Limb (tissue), 2 donors: ENCODE results near the gene CAMKK2.
"Not testable (repeated sequence)": the region's sequence is repeated elsewhere in the genome, so short reads cannot be mapped to it uniquely, and the experiment has no call there.

Experiments used
- DNase-seq, 2 donors: peaks; one replicate each; pipeline ENCODE4 v3.0.0-alpha.2; 2016; ENCODE audit errors: extremely low spot score in 2 of 2

CAMKK2 gene

GRCh38 chr12:121298411-121298810 is 1.9 kb upstream of the CAMKK2 start:
- DNase-seq, result not testable (repeated sequence)

GRCh38 chr12:121297435-121297991 is 1.0 kb upstream of the CAMKK2 start:
- no peak for DNase-seq

GRCh38 chr12:121295746-121296617 is 527 bp downstream of the CAMKK2 start:
- no peak for DNase-seq

GRCh38 chr12:121295116-121295745 is 1.3 kb downstream of the CAMKK2 start:
- no peak for DNase-seq

GRCh38 chr12:121294151-121294889 is 2.2 kb downstream of the CAMKK2 start:
- DNase-seq, result no peak

GRCh38 chr12:121293603-121294002 is 2.9 kb downstream of the CAMKK2 start:
- no peak for DNase-seq

GRCh38 chr12:121290410-121290809 is 6.1 kb downstream of the CAMKK2 start:
- no peak for DNase-seq

GRCh38 chr12:121289962-121290361 is 6.5 kb downstream of the CAMKK2 start:
- no peak for DNase-seq

- DNase-seq, result peak; percentile 15 to 39
Measured at GRCh38 chr12:121288986-121289385, 7.5 kb downstream of the CAMKK2 start.

GRCh38 chr12:121288158-121288845 is 8.2 kb downstream of the CAMKK2 start:
- no peak for DNase-seq

GRCh38 chr12:121287267-121287954 is 9.1 kb downstream of the CAMKK2 start:
- DNase-seq, result no peak

- no peak for DNase-seq
Measured at GRCh38 chr12:121285856-121286255, 10.7 kb downstream of the CAMKK2 start.

- no peak for DNase-seq
Measured at GRCh38 chr12:121284551-121285390, 11.7 kb downstream of the CAMKK2 start.

GRCh38 chr12:121283841-121284240 is 12.7 kb downstream of the CAMKK2 start:
- no peak for DNase-seq

- DNase-seq, result no peak
Measured at GRCh38 chr12:121283388-121283787, 13.1 kb downstream of the CAMKK2 start.

- not testable (repeated sequence) for DNase-seq
Measured at GRCh38 chr12:121282910-121283309, 13.6 kb downstream of the CAMKK2 start.

GRCh38 chr12:121282072-121282742 is 14.3 kb downstream of the CAMKK2 start:
- no peak for DNase-seq

GRCh38 chr12:121281116-121281515 is 15.4 kb downstream of the CAMKK2 start:
- not testable (repeated sequence) for DNase-seq

- DNase-seq, result not testable (repeated sequence)
Measured at GRCh38 chr12:121280531-121280930, 16.0 kb downstream of the CAMKK2 start.
